GM12878 (cell line): ENCODE results near the gene TRAIP. TPM values are rescaled to one million over a fixed set of nuclear protein-coding genes. Genes with fewer than 3 reads are reported as not detected.

Experiments used
- ATAC-seq: fragments of 200-7000 bp; cut with Tn5 transposase; 3 replicates; pipeline ENCODE4 v1.9.1; 2020; ENCODE audit warnings: mild to moderate bottlenecking, moderate library complexity
- BruUV-seq: library from RNA; stranded (reverse); fragments of 400-500 nt; replicated peaks from 2 replicates; lab custom pipeline; 2021; lab: Mats Ljungman, UMichigan
- CTCF ChIA-PET: fragments of 300-600 bp; sonication (Branson Sonifier 250); formaldehyde crosslinking; extraction: SDS; loops from one replicate; lab custom pipeline; 2021; ENCODE audit warnings: inconsistent platforms; lab: Yijun Ruan, JAX
- POLR2A ChIA-PET: fragments of 350-600 bp; formaldehyde crosslinking; extraction: SDS; loops from one replicate; lab custom pipeline; 2021; ENCODE audit warnings: inconsistent platforms; lab: Charles Lee
- RAD21 ChIA-PET: fragments of 300-600 bp; sonication (Branson Sonifier 250); formaldehyde crosslinking; loops from one replicate; lab custom pipeline; 2023; ENCODE audit warnings: antibody characterized with exemption; ENCODE audit not compliant: unreplicated experiment; lab: Charles Lee
- SMC1A ChIA-PET: fragments of 300-600 bp; sonication (Branson Sonifier 250); formaldehyde crosslinking; loops from one replicate; lab custom pipeline; 2023; ENCODE audit not compliant: unreplicated experiment, uncharacterized antibody; lab: Charles Lee
- DNase-seq: peaks from one replicate; pipeline ENCODE4 v3.0.0-alpha.2; 2011; ENCODE audit warnings: low read depth, low spot score
- FAIRE-seq: peaks from 3 replicates; lab custom pipeline; 2011; peaks lifted over from hg19 to GRCh38; lab: Jason Lieb, UNC
- H2AFZ ChIP-seq: 2 replicates; pipeline ENCODE4 v1.6.0; 2011; ENCODE audit warnings: low read depth, low read length, control low read depth; ENCODE audit not compliant: control insufficient read depth
- H3K27ac ChIP-seq: 2 replicates; pipeline ENCODE4 v1.5.1; 2011; ENCODE audit warnings: control low read depth; ENCODE audit not compliant: control insufficient read depth, insufficient read depth
- H3K27me3 ChIP-seq, 2 experiments: replicated peaks in 1 of 2; 2 replicates each; pipeline versions ENCODE4 v1.6.0 to v1.6.1; 2011; ENCODE audit warnings: low read length in 1 of 2; ENCODE audit not compliant: control insufficient read depth in 2 of 2, insufficient read depth in 2 of 2
- H3K36me3 ChIP-seq, 2 experiments: 2 replicates each; pipeline ENCODE4 v1.5.1; 2011; ENCODE audit warnings: low read length in 1 of 2; ENCODE audit not compliant: control insufficient read depth in 2 of 2, insufficient read depth in 2 of 2
- H3K4me1 ChIP-seq: 2 replicates; pipeline ENCODE4 v1.6.1; 2011; ENCODE audit warnings: mild to moderate bottlenecking, low read length, moderate library complexity, mixed read lengths; ENCODE audit not compliant: control insufficient read depth, insufficient read depth
- H3K4me2 ChIP-seq: 2 replicates; pipeline ENCODE4 v1.6.0; 2011; ENCODE audit warnings: control low read depth; ENCODE audit not compliant: control insufficient read depth, insufficient read depth
- H3K4me3 ChIP-seq: fragments of 200-600 bp; sonication (generic); 2 replicates; pipeline ENCODE4 v1.5.1; 2016
- H3K79me2 ChIP-seq: 2 replicates; pipeline ENCODE4 v1.6.0; 2011; ENCODE audit warnings: low read length; ENCODE audit not compliant: control insufficient read depth, insufficient read depth
- H3K9ac ChIP-seq: 2 replicates; pipeline ENCODE4 v1.8.0; 2011; ENCODE audit warnings: low read length, control low read depth, mixed read lengths; ENCODE audit not compliant: control insufficient read depth, insufficient read depth
- H3K9me3 ChIP-seq: replicated peaks from 3 replicates; pipeline ENCODE4 v1.5.1; 2011; ENCODE audit warnings: mild to moderate bottlenecking, low read length; ENCODE audit not compliant: control insufficient read depth, insufficient read depth
- H4K20me1 ChIP-seq: 2 replicates; pipeline ENCODE4 v1.6.0; 2011; ENCODE audit not compliant: control insufficient read depth, insufficient read depth
- ATF7 ChIP-seq: fragments of 450-650 bp; IDR thresholded peaks from 2 replicates; pipeline ENCODE4 v1.6.1; 2016; ENCODE audit warnings: low read depth, mild to moderate bottlenecking
- CHD4 ChIP-seq: fragments of 200-600 bp; sonication (generic); IDR thresholded peaks from 2 replicates; pipeline ENCODE4 v1.6.1; 2016; ENCODE audit warnings: mild to moderate bottlenecking
- HCFC1 ChIP-seq: fragments of 150-350 bp; IDR thresholded peaks from 2 replicates; pipeline ENCODE4 v1.6.1; 2014; ENCODE audit warnings: low read length
- IKZF1 ChIP-seq: fragments of 450-650 bp; conservative IDR thresholded peaks from 2 replicates; pipeline ENCODE4 v1.6.1; 2017; ENCODE audit warnings: antibody characterized with exemption, mild to moderate bottlenecking
- IKZF2 ChIP-seq, 2 experiments: fragments of 450-650 bp; IDR thresholded peaks; 2 replicates each; pipeline ENCODE4 v1.6.1; 2017; ENCODE audit warnings: mild to moderate bottlenecking in 2 of 2, moderate library complexity in 2 of 2
- MTA2 ChIP-seq: fragments of 450-650 bp; IDR thresholded peaks from 2 replicates; pipeline ENCODE4 v1.6.1; 2016; ENCODE audit warnings: low read depth, mild to moderate bottlenecking, moderate library complexity
- NFYA ChIP-seq: IDR thresholded peaks from 2 replicates; pipeline ENCODE4 v1.6.1; 2011; ENCODE audit warnings: low read depth, mild to moderate bottlenecking, low read length, improper control_type of control experiment, borderline replicate concordance
- NFYB ChIP-seq: IDR thresholded peaks from 2 replicates; pipeline ENCODE4 v1.6.1; 2011; ENCODE audit warnings: low read depth, mild to moderate bottlenecking, low read length, improper control_type of control experiment, moderate library complexity; ENCODE audit not compliant: insufficient read depth
- NKRF ChIP-seq: fragments of 450-650 bp; conservative IDR thresholded peaks from 2 replicates; pipeline ENCODE4 v1.6.1; 2017; ENCODE audit warnings: mild to moderate bottlenecking, moderate library complexity
- PAX8 ChIP-seq: fragments of 450-650 bp; IDR thresholded peaks from 2 replicates; pipeline ENCODE4 v1.6.1; 2017; ENCODE audit warnings: mild to moderate bottlenecking, moderate library complexity
- RAD21 ChIP-seq: IDR thresholded peaks from 2 replicates; pipeline ENCODE4 v1.6.1; 2011; ENCODE audit warnings: mild to moderate bottlenecking, low read depth, low read length, moderate library complexity; ENCODE audit not compliant: insufficient read depth
- SMC3 ChIP-seq: IDR thresholded peaks from 2 replicates; pipeline ENCODE4 v1.6.1; 2011; ENCODE audit warnings: low read length, improper control_type of control experiment, borderline replicate concordance
- STAT1 ChIP-seq: fragments of 450-650 bp; conservative IDR thresholded peaks from 2 replicates; pipeline ENCODE4 v1.6.1; 2014; ENCODE audit warnings: antibody characterized with exemption, mild to moderate bottlenecking
- TARDBP ChIP-seq: IDR thresholded peaks from 2 replicates; pipeline ENCODE4 v1.6.1; 2016; ENCODE audit warnings: borderline replicate concordance
- ZNF274 ChIP-seq: IDR thresholded peaks from one replicate; pipeline ENCODE4 v1.8.0; 2011; ENCODE audit not compliant: insufficient read length, insufficient read depth
- WGBS: methylation state at CpG from one replicate; pipeline ENCODE4 v1.1.6; 2016; ENCODE audit warnings: low lambda C conversion rate; ENCODE audit not compliant: insufficient replicate concordance, insufficient coverage; ENCODE audit errors: missing lambda C conversion rate; 5-methylcytosine and 5-hydroxymethylcytosine counted together
- in situ Hi-C: fragments of 300-500 bp; cut with MboI; formaldehyde crosslinking; loops from 9 replicates; pipeline ENCODE4 v1.14.3; 2018; ENCODE audit warnings: mixed read lengths
- intact Hi-C: fragments of 100-400 bp; cut with micrococcal nuclease; formaldehyde crosslinking; loops from one replicate; pipeline ENCODE4 v1.14.2; 2022; ENCODE audit not compliant: unreplicated experiment
- polyA plus RNA-seq, 11 experiments: library from polyadenylated mRNA; depleted of rRNA in 4 of 11; unstranded in 6 of 11; stranded (reverse) in 5 of 11; fragments of >200 nt; fragmentation: Nextera tagmentation in 4 of 11; fragmentation: Illumina TruSeq in 1 of 11; extraction: Ambion mirVana in 4 of 11; extraction: Trizol in 1 of 11; gene quantifications; 1 replicate in 1 of 11; 2 replicates in 10 of 11; pipeline versions ENCODE4 v1.2.1 to v1.2.3, GENCODE V29; 2011 to 2016; ENCODE audit warnings: inconsistent platforms in 2 of 11, missing spikeins in 2 of 11, low read depth in 1 of 11
- total RNA-seq, 4 experiments: library from RNA; depleted of rRNA in 3 of 4; stranded (reverse); fragments of >200 nt in 3 of 4; fragmentation: Illumina TruSeq in 1 of 4; extraction: Trizol in 1 of 4; gene quantifications; 2 replicates each; pipeline versions ENCODE4 v1.2.1 to v1.2.3, GENCODE V29; 2013 to 2021
- TF ChIP-seq, protein P1 (sequence below): fragments of 450-650 bp; formaldehyde crosslinking; IDR thresholded peaks from 2 replicates; pipeline ENCODE4 v1.5.0; 2022; ENCODE audit warnings: mild to moderate bottlenecking, missing genetic modification characterization

Gene TRAIP
- total and polyA plus RNA-seq, 10 of the 15 experiments (the other 5 are each of a cell fraction or from before 2014, with no cell fraction given), result 15.9 to 37.0 (median 23.1) TPM

GRCh38 chr3:49788056-49788455 is 68.3 kb downstream of the TRAIP start:
- H3K27me3 ChIP-seq, result no peaks in the 10 kb centered on the region
- in situ Hi-C loops, result no loop called here
- H3K36me3 ChIP-seq, result no peaks in the 10 kb centered on the region
- TF ChIP-seq, protein P1, sequence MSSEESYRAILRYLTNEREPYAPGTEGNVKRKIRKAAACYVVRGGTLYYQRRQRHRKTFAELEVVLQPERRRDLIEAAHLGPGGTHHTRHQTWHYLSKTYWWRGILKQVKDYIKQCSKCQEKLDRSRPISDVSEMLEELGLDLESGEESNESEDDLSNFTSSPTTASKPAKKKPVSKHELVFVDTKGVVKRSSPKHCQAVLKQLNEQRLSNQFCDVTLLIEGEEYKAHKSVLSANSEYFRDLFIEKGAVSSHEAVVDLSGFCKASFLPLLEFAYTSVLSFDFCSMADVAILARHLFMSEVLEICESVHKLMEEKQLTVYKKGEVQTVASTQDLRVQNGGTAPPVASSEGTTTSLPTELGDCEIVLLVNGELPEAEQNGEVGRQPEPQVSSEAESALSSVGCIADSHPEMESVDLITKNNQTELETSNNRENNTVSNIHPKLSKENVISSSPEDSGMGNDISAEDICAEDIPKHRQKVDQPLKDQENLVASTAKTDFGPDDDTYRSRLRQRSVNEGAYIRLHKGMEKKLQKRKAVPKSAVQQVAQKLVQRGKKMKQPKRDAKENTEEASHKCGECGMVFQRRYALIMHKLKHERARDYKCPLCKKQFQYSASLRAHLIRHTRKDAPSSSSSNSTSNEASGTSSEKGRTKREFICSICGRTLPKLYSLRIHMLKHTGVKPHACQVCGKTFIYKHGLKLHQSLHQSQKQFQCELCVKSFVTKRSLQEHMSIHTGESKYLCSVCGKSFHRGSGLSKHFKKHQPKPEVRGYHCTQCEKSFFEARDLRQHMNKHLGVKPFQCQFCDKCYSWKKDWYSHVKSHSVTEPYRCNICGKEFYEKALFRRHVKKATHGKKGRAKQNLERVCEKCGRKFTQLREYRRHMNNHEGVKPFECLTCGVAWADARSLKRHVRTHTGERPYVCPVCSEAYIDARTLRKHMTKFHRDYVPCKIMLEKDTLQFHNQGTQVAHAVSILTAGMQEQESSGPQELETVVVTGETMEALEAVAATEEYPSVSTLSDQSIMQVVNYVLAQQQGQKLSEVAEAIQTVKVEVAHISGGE, result no peak
- TF ChIP-seq NFYA, result no peak
- TF ChIP-seq NFYB, result no peak
- no peak for TF ChIP-seq STAT1
- TF ChIP-seq HCFC1, result no peak
- TF ChIP-seq NKRF, result no peak
- TF ChIP-seq CHD4, result no peak
- TF ChIP-seq SMC3, result no peak
- TF ChIP-seq TARDBP, result no peak
- TF ChIP-seq IKZF1, result no peak
- no peak for TF ChIP-seq ZNF274
- TF ChIP-seq IKZF2 (IDR thresholded peaks at IDR 0.05), result no peak
- TF ChIP-seq RAD21, result no peak
- no peak for TF ChIP-seq MTA2
- TF ChIP-seq PAX8, result no peak
- TF ChIP-seq ATF7, result no peak
- RAD21 ChIA-PET, result interaction anchor here (1.3 to 2.5 kb wide), 2 partner anchors 15 to 51 kb away, joined by 3 to 14 read pairs; partner anchors contain the start of gene INKA1
- SMC1A ChIA-PET, result interaction anchor here (1.2 kb wide), 1 partner anchor 118 kb away, joined by 3 read pairs; no protein-coding TSS in a partner anchor
- POLR2A ChIA-PET, result interaction anchor here (1.0 to 3.0 kb wide), 3 partner anchors 15 to 113 kb away, joined by 3 to 15 read pairs (median 5); partner anchors contain the start of genes INKA1 and UBA7
- 84% methylated on average over 2 of the region's 2 CpGs for WGBS
- CTCF ChIA-PET, result interaction anchor here (0.5 to 2.0 kb wide), 9 partner anchors 9 to 546 kb away, joined by 3 to 9 read pairs (median 3); partner anchors contain the start of genes MON1A and UBA7
- no peak overlapping the region for H3K27ac ChIP-seq
- no peak overlapping the region for H3K4me3 ChIP-seq
- H3K4me2 ChIP-seq, result no peak overlapping the region
- ATAC-seq, result no peak
- no peak for FAIRE-seq
- no peak for DNase-seq
- no peak overlapping the region for H2AFZ ChIP-seq
- no peak overlapping the region for H3K9ac ChIP-seq
- intact Hi-C loops, result loop anchor here (5.0 kb wide), 1 partner anchor 66 kb away; the partner anchor contains the start of gene GMPPB
- peaks cover 21% of the 10 kb centered on the region for H3K79me2 ChIP-seq
- H3K4me1 ChIP-seq, result peaks cover 9% of the 10 kb centered on the region
- H3K9me3 ChIP-seq, result no peaks in the 10 kb centered on the region
- no TSS peak for BruUV-seq
- no peaks in the 10 kb centered on the region for H4K20me1 ChIP-seq
